NT2/D1 (cell line): ENCODE data around the gene RUNX1.

Experiments used
- DNase-seq: peaks from one replicate; pipeline ENCODE4 v3.0.0-alpha.2; 2011; ENCODE audit warnings: low read depth, low spot score
- H3K27me3 ChIP-seq: 2 replicates; pipeline ENCODE4 v1.6.0; 2011; ENCODE audit warnings: mild to moderate bottlenecking; ENCODE audit not compliant: insufficient read length, insufficient read depth
- H3K36me3 ChIP-seq: 2 replicates; pipeline ENCODE4 v1.6.1; 2011; ENCODE audit warnings: mild to moderate bottlenecking, low read length, mixed read lengths; ENCODE audit not compliant: insufficient read depth, insufficient read length
- H3K4me1 ChIP-seq: 2 replicates; pipeline ENCODE4 v1.5.1; 2011; ENCODE audit not compliant: insufficient read depth, insufficient read length
- H3K4me3 ChIP-seq: 2 replicates; pipeline ENCODE4 v1.5.1; 2011; ENCODE audit warnings: low read depth; ENCODE audit not compliant: insufficient read length
- H3K9ac ChIP-seq: 2 replicates; pipeline ENCODE4 v1.6.0; 2011; ENCODE audit warnings: low read depth; ENCODE audit not compliant: insufficient read length
- H3K9me3 ChIP-seq: 2 replicates; pipeline ENCODE4 v1.5.1; 2011; ENCODE audit warnings: mild to moderate bottlenecking, low read length; ENCODE audit not compliant: insufficient read depth
- SUZ12 ChIP-seq: IDR thresholded peaks from 2 replicates; pipeline ENCODE4 v1.6.1; 2011; ENCODE audit not compliant: insufficient read length, insufficient read depth; ENCODE audit errors: extremely low read depth
- YY1 ChIP-seq: IDR thresholded peaks from 2 replicates; pipeline ENCODE4 v1.6.1; 2011; ENCODE audit not compliant: insufficient read length, insufficient read depth
- ZNF274 ChIP-seq: IDR thresholded peaks from 2 replicates; pipeline ENCODE4 v1.6.1; 2011; ENCODE audit warnings: mild to moderate bottlenecking, low read depth, low read length

The RUNX1 gene

DNA sequence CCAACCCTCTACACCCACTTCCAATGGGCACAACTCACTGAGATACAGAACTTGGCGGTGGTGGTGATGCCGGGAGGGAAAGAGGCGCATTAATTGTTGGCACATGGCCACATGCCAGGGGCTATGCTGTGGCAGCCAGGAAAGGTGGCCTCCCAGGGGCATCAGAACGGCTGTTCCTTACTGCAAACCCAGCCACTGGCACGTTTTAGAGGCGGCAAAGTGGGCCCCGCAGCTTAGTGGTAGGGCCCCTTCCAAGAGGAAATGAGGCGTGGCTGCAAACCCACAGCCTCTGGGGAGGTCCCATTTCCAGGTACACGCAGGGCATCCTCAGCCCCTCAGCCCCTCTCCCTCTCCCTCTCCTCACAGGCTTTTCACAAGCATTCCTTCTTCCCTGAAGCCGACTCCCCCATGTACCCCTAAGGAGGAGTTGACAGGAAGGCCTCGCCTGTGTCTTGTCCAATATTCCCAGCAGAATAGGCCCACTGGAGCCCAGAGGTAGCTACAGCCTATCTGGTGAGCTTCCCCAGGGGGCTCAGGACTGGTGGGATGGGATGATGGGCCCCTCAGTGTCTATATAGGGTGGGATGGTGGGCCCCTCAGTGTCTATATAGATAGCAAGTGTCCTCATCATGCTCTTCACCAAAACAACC is 214.1 kb downstream of the RUNX1 start:
- no peak for TF ChIP-seq SUZ12
- no peak for TF ChIP-seq YY1
- no peak for TF ChIP-seq ZNF274
- no peak for DNase-seq
- H3K36me3 ChIP-seq = peaks cover 72% of the 10 kb centered on the region
- peaks cover 15% of the 10 kb centered on the region for H3K4me1 ChIP-seq
- no peak overlapping the region for H3K4me3 ChIP-seq
- no peak overlapping the region for H3K9ac ChIP-seq
- H3K27me3 ChIP-seq = no peaks in the 10 kb centered on the region
- no peaks in the 10 kb centered on the region for H3K9me3 ChIP-seq

DNA sequence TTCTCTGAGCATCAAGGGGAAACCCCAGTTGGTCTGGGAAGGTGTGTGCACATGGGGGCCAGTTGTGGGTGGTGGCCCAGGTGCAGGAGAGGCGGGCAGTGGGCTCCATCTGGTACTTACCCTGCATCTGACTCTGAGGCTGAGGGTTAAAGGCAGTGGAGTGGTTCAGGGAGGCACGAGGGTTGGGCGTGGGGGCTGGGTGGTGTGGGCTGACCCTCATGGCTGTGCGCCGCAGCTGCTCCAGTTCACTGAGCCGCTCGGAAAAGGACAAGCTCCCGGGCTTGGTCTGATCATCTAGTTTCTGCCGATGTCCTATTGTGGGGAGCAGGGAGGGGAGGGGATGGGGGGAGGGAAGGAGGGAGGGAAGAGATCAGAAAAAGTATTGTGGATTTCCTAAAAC is 214.8 kb downstream of the RUNX1 start:
- DNase-seq = no peak
- H3K9ac ChIP-seq = no peak overlapping the region
- TF ChIP-seq SUZ12 (no peak), ZNF274 (no peak), YY1 (no peak)
- peaks cover 15% of the 10 kb centered on the region for H3K4me1 ChIP-seq
- no peak overlapping the region for H3K4me3 ChIP-seq
- peaks cover 72% of the 10 kb centered on the region for H3K36me3 ChIP-seq
- H3K27me3 ChIP-seq = no peaks in the 10 kb centered on the region
- H3K9me3 ChIP-seq = no peaks in the 10 kb centered on the region

DNA sequence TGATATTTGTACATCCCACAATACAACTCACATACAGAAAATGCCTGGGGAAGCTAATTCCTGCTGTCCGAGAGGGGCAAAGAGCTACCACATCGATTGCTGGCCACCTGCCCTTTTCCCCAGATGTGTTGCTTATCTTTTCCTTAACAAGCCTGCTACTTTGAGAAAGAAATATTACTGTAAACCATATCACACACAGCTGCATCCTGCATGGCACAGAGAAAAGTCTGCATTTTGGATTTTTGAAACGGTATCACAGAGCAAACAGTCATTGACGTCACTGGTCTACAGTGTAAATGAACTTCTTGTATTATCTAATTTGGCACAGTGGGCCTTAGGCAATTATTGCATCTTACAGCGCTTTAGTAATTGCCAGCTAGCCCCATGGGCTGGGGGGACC is 215.6 kb downstream of the RUNX1 start:
- H3K9ac ChIP-seq = no peak overlapping the region
- 0 out of 2 replicates have a peak, but pooled peaks cover 6% of the 10 kb centered on the region for H3K9me3 ChIP-seq
- H3K36me3 ChIP-seq = peaks cover 75% of the 10 kb centered on the region
- TF ChIP-seq ZNF274 (no peak), YY1 (no peak), SUZ12 (no peak)
- DNase-seq = no peak
- H3K4me3 ChIP-seq = no peak overlapping the region
- H3K4me1 ChIP-seq = peaks cover 15% of the 10 kb centered on the region
- no peaks in the 10 kb centered on the region for H3K27me3 ChIP-seq

DNA sequence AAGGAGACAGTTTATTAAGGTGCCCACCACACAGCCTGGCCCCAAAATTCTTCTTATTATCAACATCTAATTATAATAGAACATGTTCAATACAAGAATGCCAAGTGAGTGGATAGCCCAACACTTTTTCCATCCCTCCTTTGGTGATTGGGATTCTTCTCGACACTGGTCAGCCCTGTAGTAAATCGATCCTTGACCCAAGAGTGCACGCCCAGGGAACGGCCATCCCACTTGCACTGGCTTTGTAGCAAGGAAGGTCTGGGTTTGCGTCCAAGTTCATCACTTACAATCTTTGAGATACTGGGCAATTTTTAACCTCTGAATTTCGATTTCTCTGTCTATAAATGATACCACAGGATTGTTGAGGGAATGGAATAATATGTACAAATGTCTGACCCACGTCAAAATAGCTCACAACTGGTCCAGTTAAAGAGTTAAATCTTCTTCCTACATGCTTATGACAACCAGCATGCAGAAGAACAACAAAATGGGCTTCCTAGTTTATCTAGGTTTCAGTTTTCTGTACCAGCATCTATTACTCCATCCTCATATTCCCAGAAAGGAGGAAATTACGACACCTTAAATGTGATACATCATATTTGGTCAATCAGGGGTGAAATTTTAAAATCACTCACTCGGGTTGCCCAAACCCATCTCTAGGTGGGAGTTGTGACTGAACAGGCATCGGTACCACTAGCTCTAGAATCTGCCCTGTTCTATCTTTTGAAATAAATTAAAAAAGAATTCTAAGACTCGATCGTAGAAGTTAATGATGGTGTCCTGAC is 218.5 kb downstream of the RUNX1 start:
- Histone ChIP-seq H3K9me3 (peaks cover 17% of the 10 kb centered on the region; the same call in 1 of the 2 replicates), H3K9ac (no peak overlapping the region), H3K4me3 (no peak overlapping the region), H3K36me3 (peaks cover 93% of the 10 kb centered on the region), H3K4me1 (peaks cover 11% of the 10 kb centered on the region), H3K27me3 (no peaks in the 10 kb centered on the region)
- no peak for DNase-seq
- no peak for TF ChIP-seq YY1
- no peak for TF ChIP-seq SUZ12
- TF ChIP-seq ZNF274 = no peak

DNA sequence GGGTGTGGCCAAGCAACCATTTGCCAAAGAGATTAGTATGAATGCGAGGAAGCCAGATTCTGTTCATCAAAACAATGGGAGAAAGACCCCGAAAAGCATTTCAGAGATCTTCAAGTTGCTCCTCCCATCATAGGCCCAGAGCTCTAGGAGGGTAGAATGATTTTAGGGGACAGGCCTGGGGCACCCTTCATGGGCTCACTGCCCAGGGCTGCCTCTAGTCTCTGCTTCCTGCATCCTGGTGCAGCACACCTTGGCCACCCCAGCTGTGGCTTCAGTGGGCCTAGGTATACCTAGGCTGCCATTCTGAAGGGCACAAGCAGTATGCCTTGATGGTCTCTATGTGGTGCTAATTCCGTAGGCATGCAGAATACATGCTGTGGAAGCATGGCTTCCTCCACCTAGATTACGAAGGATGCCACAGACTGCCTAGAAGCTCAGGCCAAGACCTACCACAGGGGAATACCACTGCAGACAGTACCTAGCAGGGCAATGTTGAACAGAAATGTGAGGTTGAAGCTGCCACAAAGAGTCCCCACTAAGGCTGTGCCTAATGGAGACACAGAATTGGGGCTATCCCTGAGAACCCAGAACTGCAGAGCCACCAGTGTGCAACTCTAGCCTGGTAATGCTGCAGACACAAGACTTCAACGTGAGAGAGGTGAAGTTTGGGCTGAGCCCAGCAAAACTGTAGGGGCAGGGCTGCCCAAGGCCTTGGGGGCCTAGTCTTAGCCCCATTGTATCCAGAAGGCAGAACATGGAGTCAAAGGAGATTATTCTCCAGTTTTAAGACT is 221.5 kb downstream of the RUNX1 start:
- DNase-seq = no peak
- Histone ChIP-seq H3K27me3 (no peaks in the 10 kb centered on the region), H3K9ac (no peak overlapping the region), H3K9me3 (peaks cover 17% of the 10 kb centered on the region; the same call in 1 of the 2 replicates), H3K36me3 (peaks cover 73% of the 10 kb centered on the region), H3K4me1 (no peaks in the 10 kb centered on the region), H3K4me3 (no peak overlapping the region)
- TF ChIP-seq YY1 (no peak), ZNF274 (no peak), SUZ12 (no peak)

DNA sequence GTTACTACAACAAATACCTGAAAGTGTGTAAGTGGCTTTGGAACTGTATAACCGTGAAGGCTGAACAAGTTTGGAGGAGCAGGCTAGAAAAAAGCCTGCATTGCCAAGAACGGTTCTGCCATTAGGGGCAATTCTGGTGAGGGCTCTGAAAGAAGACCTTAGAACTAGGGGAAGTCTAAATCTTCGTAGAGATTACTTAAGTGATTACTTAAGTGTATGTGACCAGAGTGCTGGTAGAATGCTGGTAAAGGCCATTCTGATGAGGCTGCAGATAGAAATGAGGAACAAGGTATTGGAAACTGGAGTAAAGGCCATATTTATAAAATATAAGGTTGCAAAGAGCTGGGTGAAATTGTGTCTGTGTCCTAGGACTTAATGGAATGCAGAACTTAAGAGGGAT is 222.3 kb downstream of the RUNX1 start:
- Histone ChIP-seq H3K4me1 (no peaks in the 10 kb centered on the region), H3K27me3 (no peaks in the 10 kb centered on the region), H3K36me3 (peaks cover 73% of the 10 kb centered on the region), H3K4me3 (no peak overlapping the region), H3K9ac (no peak overlapping the region), H3K9me3 (peaks cover 17% of the 10 kb centered on the region; the same call in 1 of the 2 replicates)
- DNase-seq = no peak
- TF ChIP-seq SUZ12 = no peak
- no peak for TF ChIP-seq YY1
- TF ChIP-seq ZNF274 = no peak
